Retina (tissue), 1 donor: Measurements from ENCODE around the gene UNC5B.

ENCODE experiments used
- DNase-seq: peaks from one replicate; pipeline ENCODE4 v3.0.0-alpha.2; 2016

UNC5B gene

GRCh38 chr10:71239946-71240795 is 27.8 kb downstream of the UNC5B start:
- DNase-seq, result no peak

GRCh38 chr10:71241114-71241829 is 28.9 kb downstream of the UNC5B start:
- DNase-seq, result no peak

- no peak for DNase-seq
These were observed 29.7 kb downstream of the UNC5B start for GRCh38 chr10:71241830-71242621.

- no peak for DNase-seq
These were observed 30.2 kb downstream of the UNC5B start for GRCh38 chr10:71242622-71243009.

GRCh38 chr10:71243756-71244395 is 31.5 kb downstream of the UNC5B start:
- no peak for DNase-seq

- DNase-seq, result no peak
These were observed 32.4 kb downstream of the UNC5B start for GRCh38 chr10:71244431-71245419.

- DNase-seq, result no peak
These were observed 33.3 kb downstream of the UNC5B start for GRCh38 chr10:71245420-71246325.

GRCh38 chr10:71246591-71247413 is 34.4 kb downstream of the UNC5B start:
- no peak for DNase-seq

GRCh38 chr10:71247414-71247705 is 35.0 kb downstream of the UNC5B start:
- no peak for DNase-seq

GRCh38 chr10:71247804-71248203 is 35.4 kb downstream of the UNC5B start:
- DNase-seq, result no peak

GRCh38 chr10:71248210-71248609 is 35.8 kb downstream of the UNC5B start:
- no peak for DNase-seq

GRCh38 chr10:71249996-71250395 is 37.6 kb downstream of the UNC5B start:
- DNase-seq, result no peak

GRCh38 chr10:71250405-71250804 is 38.0 kb downstream of the UNC5B start:
- DNase-seq, result no peak

GRCh38 chr10:71250842-71251241 is 38.5 kb downstream of the UNC5B start:
- DNase-seq, result no peak

- DNase-seq, result no peak
These were observed 38.9 kb downstream of the UNC5B start for GRCh38 chr10:71251319-71251718.

GRCh38 chr10:71252220-71252619 is 39.9 kb downstream of the UNC5B start:
- no peak for DNase-seq

- DNase-seq, result no peak
These were observed 41.8 kb downstream of the UNC5B start for GRCh38 chr10:71253981-71254818.

GRCh38 chr10:71254834-71255549 is 42.6 kb downstream of the UNC5B start:
- DNase-seq, result no peak

- no peak for DNase-seq
These were observed 43.1 kb downstream of the UNC5B start for GRCh38 chr10:71255550-71255807.
